Measurements from ENCODE around the gene PRMT9.

Gene PRMT9

DNA sequence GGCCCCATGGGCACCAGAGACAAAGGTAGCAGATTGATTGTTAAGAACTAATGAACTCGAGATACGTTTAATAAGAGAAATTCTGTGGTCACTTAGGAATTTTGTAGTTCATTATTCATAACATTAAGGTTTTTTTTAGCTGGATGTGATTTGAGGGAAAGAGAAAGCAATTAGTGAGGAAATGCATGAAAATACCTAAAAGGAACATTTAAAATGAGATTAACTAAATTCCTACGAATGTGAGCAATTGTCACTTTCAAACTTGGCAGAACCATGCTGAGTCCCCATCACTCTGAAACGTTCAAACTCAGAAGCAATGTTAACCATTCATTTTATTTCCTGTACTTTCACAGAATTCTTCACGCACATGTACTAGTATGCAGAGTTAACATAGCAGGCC lies 5.9 kb downstream of the PRMT9 start:
- ChIA-PET CTCF (interaction anchor here (0.7 to 1.0 kb wide), 2 partner anchors 163 to 189 kb away, joined by 3 read pairs; no protein-coding TSS in a partner anchor), POLR2A (no interaction called here)
- Histone ChIP-seq H3K4me3 (ENCODE audit: low read depth, low read length) (no peak overlapping the region), H3K4me1 (ENCODE audit: control insufficient read depth, insufficient read depth, low read length) (no peaks in the 10 kb centered on the region), H3K27ac (ENCODE audit: extremely low read depth, low read depth, low read length) (no peak overlapping the region), H3K9me3 (ENCODE audit: control insufficient read depth, insufficient read depth, low read depth, low read length) (no peaks in the 10 kb centered on the region), H3K36me3 (ENCODE audit: control insufficient read depth in 2 of 2, insufficient read depth in 1 of 2, low read length in 2 of 2) (peaks cover 5 to 22% of the 10 kb centered on the region in 2 experiments; a peak in 2 of 3 replicates)
- no peak for TF ChIP-seq ZNF791 (tag by site-specific recombination; IDR thresholded peaks at IDR 0.05)
- no peak for TF ChIP-seq ZNF660 (tag by site-specific recombination; IDR thresholded peaks at IDR 0.05)
- no peak for TF ChIP-seq ZNF350 (tag by site-specific recombination; IDR thresholded peaks at IDR 0.05)
- no peak for TF ChIP-seq ZNF776 (tag by site-specific recombination; IDR thresholded peaks at IDR 0.05; ENCODE audit: borderline replicate concordance)
- TF ChIP-seq ZNF521 (tag by site-specific recombination; IDR thresholded peaks at IDR 0.05), result no peak
- TF ChIP-seq ZNF423 (tag by site-specific recombination; IDR thresholded peaks at IDR 0.05), result no peak
- TF ChIP-seq, protein P1, sequence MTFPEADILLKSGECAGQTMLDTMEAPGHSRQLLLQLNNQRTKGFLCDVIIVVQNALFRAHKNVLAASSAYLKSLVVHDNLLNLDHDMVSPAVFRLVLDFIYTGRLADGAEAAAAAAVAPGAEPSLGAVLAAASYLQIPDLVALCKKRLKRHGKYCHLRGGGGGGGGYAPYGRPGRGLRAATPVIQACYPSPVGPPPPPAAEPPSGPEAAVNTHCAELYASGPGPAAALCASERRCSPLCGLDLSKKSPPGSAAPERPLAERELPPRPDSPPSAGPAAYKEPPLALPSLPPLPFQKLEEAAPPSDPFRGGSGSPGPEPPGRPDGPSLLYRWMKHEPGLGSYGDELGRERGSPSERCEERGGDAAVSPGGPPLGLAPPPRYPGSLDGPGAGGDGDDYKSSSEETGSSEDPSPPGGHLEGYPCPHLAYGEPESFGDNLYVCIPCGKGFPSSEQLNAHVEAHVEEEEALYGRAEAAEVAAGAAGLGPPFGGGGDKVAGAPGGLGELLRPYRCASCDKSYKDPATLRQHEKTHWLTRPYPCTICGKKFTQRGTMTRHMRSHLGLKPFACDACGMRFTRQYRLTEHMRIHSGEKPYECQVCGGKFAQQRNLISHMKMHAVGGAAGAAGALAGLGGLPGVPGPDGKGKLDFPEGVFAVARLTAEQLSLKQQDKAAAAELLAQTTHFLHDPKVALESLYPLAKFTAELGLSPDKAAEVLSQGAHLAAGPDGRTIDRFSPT (tag by site-specific recombination; IDR thresholded peaks at IDR 0.05), result no peak
- TF ChIP-seq, protein P2, sequence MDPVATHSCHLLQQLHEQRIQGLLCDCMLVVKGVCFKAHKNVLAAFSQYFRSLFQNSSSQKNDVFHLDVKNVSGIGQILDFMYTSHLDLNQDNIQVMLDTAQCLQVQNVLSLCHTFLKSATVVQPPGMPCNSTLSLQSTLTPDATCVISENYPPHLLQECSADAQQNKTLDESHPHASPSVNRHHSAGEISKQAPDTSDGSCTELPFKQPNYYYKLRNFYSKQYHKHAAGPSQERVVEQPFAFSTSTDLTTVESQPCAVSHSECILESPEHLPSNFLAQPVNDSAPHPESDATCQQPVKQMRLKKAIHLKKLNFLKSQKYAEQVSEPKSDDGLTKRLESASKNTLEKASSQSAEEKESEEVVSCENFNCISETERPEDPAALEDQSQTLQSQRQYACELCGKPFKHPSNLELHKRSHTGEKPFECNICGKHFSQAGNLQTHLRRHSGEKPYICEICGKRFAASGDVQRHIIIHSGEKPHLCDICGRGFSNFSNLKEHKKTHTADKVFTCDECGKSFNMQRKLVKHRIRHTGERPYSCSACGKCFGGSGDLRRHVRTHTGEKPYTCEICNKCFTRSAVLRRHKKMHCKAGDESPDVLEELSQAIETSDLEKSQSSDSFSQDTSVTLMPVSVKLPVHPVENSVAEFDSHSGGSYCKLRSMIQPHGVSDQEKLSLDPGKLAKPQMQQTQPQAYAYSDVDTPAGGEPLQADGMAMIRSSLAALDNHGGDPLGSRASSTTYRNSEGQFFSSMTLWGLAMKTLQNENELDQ (tag by site-specific recombination; IDR thresholded peaks at IDR 0.05; ENCODE audit: low read depth), result no peak
- TF ChIP-seq ZNF23 (tag by site-specific recombination; IDR thresholded peaks at IDR 0.05; ENCODE audit: borderline replicate concordance), result no peak
- TF ChIP-seq KLF8 (tag by site-specific recombination; IDR thresholded peaks at IDR 0.05), result no peak
- TF ChIP-seq, protein P3, sequence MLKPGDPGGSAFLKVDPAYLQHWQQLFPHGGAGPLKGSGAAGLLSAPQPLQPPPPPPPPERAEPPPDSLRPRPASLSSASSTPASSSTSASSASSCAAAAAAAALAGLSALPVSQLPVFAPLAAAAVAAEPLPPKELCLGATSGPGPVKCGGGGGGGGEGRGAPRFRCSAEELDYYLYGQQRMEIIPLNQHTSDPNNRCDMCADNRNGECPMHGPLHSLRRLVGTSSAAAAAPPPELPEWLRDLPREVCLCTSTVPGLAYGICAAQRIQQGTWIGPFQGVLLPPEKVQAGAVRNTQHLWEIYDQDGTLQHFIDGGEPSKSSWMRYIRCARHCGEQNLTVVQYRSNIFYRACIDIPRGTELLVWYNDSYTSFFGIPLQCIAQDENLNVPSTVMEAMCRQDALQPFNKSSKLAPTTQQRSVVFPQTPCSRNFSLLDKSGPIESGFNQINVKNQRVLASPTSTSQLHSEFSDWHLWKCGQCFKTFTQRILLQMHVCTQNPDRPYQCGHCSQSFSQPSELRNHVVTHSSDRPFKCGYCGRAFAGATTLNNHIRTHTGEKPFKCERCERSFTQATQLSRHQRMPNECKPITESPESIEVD (tag by site-specific recombination; IDR thresholded peaks at IDR 0.05), result no peak
- no peak for TF ChIP-seq ZNF48 (tag by site-specific recombination; IDR thresholded peaks at IDR 0.05)
- TF ChIP-seq ZNF792 (tag by site-specific recombination; IDR thresholded peaks at IDR 0.05), result no peak
- no peak for TF ChIP-seq ZNF747 (tag by site-specific recombination; IDR thresholded peaks at IDR 0.05)
- TF ChIP-seq ZNF221 (tag by site-specific recombination; IDR thresholded peaks at IDR 0.05; ENCODE audit: borderline replicate concordance), result no peak
- TF ChIP-seq SP2 (tag by site-specific recombination; IDR thresholded peaks at IDR 0.05), result no peak

DNA sequence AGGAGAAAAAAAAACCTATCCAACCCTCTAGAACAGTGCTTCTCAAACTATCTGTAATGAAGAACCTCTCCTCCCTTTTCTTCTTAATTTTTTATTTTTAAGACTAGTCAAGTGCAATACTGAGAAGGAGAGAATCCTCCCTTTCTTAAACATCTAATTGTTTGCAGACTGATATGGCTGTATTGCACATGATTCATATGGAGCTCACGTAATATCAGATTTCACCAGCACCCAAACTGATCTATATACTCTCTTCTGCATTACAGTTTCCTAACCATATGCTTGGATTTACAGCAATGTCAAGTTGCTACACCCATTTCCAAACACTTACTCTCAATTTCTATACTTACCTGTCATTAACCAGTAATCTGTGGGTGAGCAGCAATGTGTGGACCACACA lies 9.5 kb downstream of the PRMT9 start:
- TF ChIP-seq, protein P4, sequence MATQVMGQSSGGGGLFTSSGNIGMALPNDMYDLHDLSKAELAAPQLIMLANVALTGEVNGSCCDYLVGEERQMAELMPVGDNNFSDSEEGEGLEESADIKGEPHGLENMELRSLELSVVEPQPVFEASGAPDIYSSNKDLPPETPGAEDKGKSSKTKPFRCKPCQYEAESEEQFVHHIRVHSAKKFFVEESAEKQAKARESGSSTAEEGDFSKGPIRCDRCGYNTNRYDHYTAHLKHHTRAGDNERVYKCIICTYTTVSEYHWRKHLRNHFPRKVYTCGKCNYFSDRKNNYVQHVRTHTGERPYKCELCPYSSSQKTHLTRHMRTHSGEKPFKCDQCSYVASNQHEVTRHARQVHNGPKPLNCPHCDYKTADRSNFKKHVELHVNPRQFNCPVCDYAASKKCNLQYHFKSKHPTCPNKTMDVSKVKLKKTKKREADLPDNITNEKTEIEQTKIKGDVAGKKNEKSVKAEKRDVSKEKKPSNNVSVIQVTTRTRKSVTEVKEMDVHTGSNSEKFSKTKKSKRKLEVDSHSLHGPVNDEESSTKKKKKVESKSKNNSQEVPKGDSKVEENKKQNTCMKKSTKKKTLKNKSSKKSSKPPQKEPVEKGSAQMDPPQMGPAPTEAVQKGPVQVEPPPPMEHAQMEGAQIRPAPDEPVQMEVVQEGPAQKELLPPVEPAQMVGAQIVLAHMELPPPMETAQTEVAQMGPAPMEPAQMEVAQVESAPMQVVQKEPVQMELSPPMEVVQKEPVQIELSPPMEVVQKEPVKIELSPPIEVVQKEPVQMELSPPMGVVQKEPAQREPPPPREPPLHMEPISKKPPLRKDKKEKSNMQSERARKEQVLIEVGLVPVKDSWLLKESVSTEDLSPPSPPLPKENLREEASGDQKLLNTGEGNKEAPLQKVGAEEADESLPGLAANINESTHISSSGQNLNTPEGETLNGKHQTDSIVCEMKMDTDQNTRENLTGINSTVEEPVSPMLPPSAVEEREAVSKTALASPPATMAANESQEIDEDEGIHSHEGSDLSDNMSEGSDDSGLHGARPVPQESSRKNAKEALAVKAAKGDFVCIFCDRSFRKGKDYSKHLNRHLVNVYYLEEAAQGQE (tag by site-specific recombination; IDR thresholded peaks at IDR 0.05), result no peak
- Histone ChIP-seq H3K27ac (ENCODE audit: extremely low read depth, low read depth, low read length) (no peak overlapping the region), H3K9me3 (ENCODE audit: control insufficient read depth, insufficient read depth, low read depth, low read length) (no peaks in the 10 kb centered on the region), H3K4me3 (ENCODE audit: low read depth, low read length) (no peak overlapping the region), H3K4me1 (ENCODE audit: control insufficient read depth, insufficient read depth, low read length) (no peaks in the 10 kb centered on the region), H3K36me3 (ENCODE audit: control insufficient read depth in 2 of 2, insufficient read depth in 1 of 2, low read length in 2 of 2) (peaks cover 5 to 42% of the 10 kb centered on the region in 2 experiments; a peak in 2 of 3 replicates)
- ChIA-PET POLR2A (interaction anchor here (2.1 kb wide), 1 partner anchor 10 kb away, joined by 10 read pairs; the partner anchor contains the start of gene PRMT9), CTCF (interaction anchor here (0.6 to 1.7 kb wide), 2 partner anchors 107 to 192 kb away, joined by 4 to 6 read pairs; no protein-coding TSS in a partner anchor)
